ENCODE measurements around the gene KIF26B.
"Not testable (repeated sequence)": the region's sequence is repeated elsewhere in the genome, so short reads cannot be mapped to it uniquely, and the experiment has no call there.

The KIF26B gene

DNA sequence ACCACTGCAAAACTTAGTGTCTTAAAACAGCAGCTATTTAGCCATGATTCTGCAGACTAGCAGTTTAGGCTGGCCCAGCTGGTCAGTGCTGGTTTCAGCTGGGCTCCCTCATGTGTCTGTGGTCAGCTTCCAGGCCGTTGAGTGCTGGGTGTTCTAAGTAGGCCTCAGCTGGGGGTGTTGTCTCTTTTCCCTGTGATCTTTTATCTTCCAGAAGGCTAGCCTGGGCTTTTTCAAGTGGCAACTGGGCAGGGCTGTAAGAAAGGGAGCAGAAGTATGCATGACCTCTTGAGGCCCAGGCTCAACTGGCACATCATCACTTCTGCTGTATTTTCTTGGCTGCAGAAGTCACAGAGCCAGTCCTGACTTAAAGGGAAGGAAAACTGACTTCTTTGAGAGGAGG is 136.1 kb downstream of the KIF26B start:
- DNase-seq: no peak

GRCh38 chr1:245291351-245291750 is 136.6 kb downstream of the KIF26B start:
- no peak for DNase-seq

GRCh38 chr1:245292141-245292540 is 137.4 kb downstream of the KIF26B start:
- no peak for DNase-seq

DNA sequence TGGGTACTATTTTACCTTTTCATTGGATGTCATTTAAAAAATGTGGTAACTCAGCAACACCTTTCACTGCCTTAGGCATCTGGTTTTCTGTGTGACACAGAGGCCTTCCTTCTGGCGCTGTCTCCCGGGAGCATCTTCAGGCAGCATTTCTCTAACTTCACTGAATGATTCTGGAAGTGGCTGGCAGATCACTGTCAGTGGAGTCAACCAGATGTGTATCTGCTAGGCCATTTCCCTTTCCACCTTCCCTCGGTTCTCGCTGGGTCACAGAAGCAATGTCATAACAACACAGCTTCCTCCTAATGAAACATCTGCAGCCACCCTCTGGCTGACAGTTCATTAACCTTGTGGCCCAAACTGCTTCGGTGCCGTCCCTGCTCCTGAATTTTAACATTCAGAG is 137.8 kb downstream of the KIF26B start:
- no peak for DNase-seq

DNA sequence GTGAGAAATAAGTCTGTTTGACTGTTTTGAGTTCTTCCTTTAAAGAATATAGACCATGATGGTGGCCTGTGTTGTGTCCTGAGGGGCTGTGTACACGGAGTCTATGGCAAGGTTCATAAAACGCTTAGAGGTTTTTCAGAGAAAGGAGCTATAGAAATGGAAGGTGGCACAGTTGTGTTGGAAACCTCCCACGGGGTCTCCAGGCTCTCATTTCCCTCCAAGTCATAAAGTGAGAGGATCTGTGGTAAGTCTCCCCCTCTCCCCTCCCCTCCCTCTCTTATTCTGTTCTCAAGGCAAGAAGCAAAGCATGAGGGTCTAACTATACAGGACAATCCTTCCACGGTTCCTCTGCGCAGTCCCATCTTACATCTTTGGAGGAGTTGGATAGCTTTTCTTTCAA is 139.2 kb downstream of the KIF26B start:
- DNase-seq: no peak

DNA sequence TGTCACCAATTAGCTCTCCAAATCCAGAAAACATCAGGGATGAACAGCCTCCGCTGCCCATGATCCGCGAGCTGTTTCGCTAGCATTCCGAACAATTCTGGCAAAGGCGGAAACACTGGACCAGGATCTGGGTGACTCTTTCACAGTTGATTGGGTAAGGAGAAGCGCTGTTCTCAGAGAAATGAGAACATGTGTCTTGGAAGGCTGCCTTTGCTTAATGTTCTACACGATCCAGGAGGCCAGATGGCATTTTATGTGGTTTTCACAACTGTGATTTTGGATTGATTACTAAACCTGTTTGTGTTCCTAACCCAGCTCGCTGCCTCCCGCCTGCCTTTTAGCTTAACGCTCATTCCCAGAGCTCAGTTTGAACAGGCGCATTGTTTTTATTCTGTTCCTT is 144.0 kb downstream of the KIF26B start:
- DNase-seq: no peak

- DNase-seq: no peak
Measured at GRCh38 chr1:245301162-245301580, 146.4 kb downstream of the KIF26B start.

DNA sequence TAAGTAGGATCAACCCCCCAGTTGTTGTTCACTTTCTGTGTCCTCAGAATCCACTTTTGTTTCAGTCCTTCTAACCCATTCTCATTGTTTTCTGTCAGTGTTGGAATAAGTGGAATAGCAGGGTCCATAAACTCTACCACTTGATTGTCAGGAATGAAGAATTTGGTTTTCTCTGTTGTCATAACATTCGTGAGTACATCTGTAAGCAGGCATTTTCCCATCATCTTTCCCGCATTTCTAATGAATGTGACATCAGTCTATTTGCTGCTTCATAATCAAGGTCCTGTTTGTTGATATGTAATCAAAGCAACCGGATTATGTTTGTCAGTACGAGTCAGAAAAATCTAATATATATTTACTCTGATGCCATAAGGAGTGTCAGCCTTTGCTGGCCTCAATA is 147.1 kb downstream of the KIF26B start:
- DNase-seq: no peak

DNA sequence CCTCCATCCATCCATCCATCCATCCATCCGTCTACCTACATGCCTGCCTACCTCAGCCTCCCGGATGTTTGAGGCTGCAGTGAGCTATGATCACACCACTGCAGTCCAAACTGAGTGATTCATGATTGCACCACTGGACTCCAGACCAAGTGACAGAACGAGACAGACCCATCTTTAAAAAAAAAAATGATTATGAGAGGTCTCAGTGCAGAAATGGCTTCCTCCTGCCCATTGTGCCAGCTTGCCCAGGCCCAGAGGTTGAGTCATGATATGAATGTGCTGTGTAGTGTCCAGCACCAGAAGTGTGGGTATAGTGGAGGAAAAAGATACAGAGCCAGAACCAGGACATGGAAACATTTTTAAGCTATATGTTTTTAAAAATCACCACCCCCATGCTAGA is 149.9 kb downstream of the KIF26B start:
- DNase-seq: no peak

DNA sequence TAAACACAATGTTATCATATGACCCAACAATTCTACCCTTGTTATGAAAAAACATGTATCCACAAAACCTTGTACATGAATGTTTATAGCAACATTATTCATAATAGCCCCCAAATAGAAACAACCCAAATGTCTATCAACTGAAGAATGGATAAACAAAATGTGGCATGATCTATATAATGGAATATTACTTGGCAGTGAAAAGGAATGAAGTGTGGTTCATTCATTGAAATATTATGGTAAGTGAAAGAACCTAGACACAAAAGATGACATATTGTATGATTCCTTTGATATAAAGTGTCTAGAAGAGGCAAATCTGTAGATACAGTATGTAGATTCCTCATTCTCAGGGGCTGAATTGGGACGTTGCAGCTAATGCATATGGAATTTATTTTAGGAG is 151.2 kb downstream of the KIF26B start:
- no peak for DNase-seq

DNA sequence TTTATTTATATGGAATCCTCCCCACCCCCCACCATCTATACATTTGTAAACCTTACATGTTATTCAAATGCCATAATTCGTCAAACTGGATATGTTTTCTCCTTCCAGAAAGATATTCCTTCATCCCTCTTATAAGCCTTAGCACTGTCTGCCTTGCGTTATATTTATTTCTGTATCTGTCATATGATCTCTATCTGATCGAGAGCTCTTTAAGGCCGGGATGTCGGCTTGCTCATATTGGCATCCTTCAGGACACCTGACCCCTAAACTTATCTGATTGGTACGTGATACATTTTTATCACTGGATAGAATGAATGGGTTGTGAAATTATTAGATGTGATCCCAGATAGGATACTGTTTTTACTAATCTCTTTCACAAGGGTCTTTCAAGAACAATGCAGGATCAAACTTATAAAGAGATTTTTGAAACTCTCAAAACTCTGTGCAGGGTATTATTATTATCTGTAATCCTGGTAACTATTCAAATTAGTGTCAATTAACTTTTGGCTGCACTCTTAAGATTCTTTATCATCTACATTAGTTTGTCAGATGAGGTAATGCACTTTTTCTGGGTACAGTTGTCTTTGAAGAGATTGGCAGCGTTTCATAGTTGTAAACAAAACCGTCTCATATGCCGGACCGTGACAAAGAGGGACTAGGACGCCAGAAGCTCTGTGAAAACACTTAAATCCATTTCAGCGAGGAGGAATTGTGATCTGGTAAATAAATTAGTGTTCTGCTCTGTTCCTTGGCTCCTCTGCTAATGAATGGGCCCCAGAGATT is 152.0 kb downstream of the KIF26B start:
- DNase-seq: no peak

DNA sequence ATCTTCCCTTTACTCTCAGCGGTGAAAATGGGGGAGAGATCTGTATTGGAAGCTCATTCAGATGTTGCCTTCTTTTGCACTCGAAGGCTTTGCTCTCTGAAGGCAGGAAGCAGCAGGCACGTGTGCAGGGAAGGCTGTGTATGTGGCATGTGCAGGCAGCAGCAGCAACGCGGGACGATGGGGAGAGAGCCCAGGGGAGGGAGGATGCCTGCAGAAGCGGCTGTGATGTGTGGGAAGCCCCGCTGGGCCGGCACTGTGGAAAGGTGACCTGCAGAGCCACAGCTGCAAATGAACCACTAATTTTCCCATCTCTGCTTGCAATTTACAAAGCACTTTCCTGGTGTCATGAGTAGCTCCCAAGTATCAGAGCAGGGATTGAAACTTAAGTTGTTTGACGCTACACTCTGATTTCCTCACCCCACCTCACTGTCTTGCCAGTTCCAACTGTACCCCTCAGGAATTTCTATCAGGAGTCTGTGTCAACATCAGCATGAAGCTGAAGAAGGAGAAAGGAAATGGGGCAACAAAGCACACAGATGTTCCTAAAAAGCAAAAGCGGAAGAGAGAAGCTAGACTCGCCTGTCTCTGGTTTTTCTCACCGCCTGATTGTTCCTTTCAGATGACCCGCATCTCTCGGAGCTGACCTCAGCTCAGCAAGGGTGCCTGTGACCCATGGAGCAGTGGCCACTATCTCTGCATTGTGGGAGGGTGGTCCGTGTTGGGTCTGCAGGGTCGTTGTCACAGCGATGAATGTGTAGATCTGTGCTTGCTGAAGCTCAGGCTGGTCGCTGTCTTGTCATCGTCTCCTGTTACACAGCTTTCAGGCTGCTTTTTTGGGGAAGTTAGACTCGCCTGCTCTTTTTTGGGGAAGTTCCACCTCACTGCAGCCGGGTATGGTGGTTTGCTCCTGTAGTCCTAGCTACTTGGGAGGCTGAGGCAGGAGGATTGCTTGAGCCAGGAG is 156.1 kb downstream of the KIF26B start:
- DNase-seq: no peak

GRCh38 chr1:245311887-245312536 is 157.2 kb downstream of the KIF26B start:
- no peak for DNase-seq

DNA sequence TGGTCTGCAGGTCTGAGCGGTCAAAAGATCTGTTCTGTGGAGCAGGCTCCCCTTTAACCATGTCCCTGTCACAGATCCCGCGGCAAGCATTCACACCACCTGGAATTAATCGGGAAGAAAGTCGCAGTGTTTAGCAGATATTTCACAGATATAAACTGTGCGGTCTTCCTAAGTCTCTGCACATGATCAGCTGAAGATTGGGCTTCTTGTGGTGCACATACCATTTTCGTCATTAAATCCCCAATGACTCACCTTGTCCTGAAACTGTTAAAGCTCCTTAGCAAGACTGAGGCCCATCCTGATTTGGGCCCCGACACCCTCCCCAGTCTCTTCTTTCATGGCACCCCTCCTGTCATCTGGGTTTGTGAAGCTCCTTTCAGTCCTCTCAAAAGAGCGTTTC is 158.8 kb downstream of the KIF26B start:
- no peak for DNase-seq

- no peak for DNase-seq
Measured at GRCh38 chr1:245316784-245317183, 162.0 kb downstream of the KIF26B start.

DNA sequence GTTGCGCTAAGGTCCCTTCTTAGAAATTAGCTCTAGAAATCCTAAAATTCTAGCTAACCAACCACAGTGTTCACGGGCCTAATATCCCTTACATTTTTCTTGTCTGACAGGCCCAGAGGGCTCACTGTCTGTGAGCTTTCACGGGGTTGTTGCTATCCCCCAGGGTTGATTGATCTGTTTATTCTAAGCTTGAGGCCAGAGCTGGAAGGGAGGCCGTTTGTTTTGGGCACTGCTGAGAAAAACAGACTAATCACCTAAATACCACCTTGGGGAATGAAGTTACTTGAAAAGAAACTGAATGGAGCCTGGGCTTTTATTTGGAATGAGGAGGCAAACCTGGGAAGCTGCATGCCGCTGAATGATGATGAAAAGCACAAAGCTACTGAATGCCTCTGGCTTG is 162.4 kb downstream of the KIF26B start:
- DNase-seq: no peak

GRCh38 chr1:245319094-245319493 is 164.3 kb downstream of the KIF26B start:
- no peak for DNase-seq

- DNase-seq: no peak
Measured at GRCh38 chr1:245322673-245323072, 167.9 kb downstream of the KIF26B start.

- DNase-seq: not testable (repeated sequence)
Measured at GRCh38 chr1:245323765-245324164, 169.0 kb downstream of the KIF26B start.

- DNase-seq: no peak
Measured at GRCh38 chr1:245325922-245326795, 171.4 kb downstream of the KIF26B start.

GRCh38 chr1:245327360-245327759 is 172.6 kb downstream of the KIF26B start:
- no peak for DNase-seq

GRCh38 chr1:245327842-245328241 is 173.1 kb downstream of the KIF26B start:
- DNase-seq: no peak
